Heart left ventricle (tissue), 13 donors: ENCODE measurements around the gene PRDM16.

Experiments used
- CTCF ChIP-seq, 12 donors: fragments of 200-600 bp; sonication (generic) in 4 of 12; IDR thresholded peaks; one replicate each; pipeline versions ENCODE4 v1.5.0 to v1.8.0; 2018 to 2022; ENCODE audit warnings: antibody characterized with exemption in 12 of 12, mild to moderate bottlenecking in 5 of 12
- POLR2A ChIP-seq, 2 donors: fragments of 450-650 bp; IDR thresholded peaks; one replicate each; pipeline ENCODE4 v1.6.1; 2017; ENCODE audit warnings: antibody characterized with exemption in 2 of 2, mild to moderate bottlenecking in 2 of 2, moderate library complexity in 2 of 2
- donor health status: ischemic (EF 13 %, LVEDD 7.1; RV severe dilation, severe dysfunction).
- donor health status: DM: no; HTN: yes; CAD: no.
- donor health status: DM: no; HTN: no; CAD: no.
- donor health status: ischemic (EF 25% LVEDD 6.9; RV normal size, moderate dysfunction).
- donor health status: ischemic (EF 25% LVEDD 5.7; RV mildly dilated, moderate dysfunction).
- donor health status: ischemic (EF 35%, LVEDD 5.7; RV mildly dilated, moderate dysfunction).
- donor health status: nonischemic (EF 11% LVEDD 7.7; RV severe dilation, severe dysfunction).
- donor health status: DM: yes; HTN: yes; CAD: no.
- donor health status: PGD.
- donor health status: ischemic (EF 29% LVEDD 5.4; RV normal size, mild dysfunction).
- donor health status: nonischemic (EF 23%, LVEDD 6.1; RV moderate dilation, normal function).

GRCh38 chr1:3179471-3179870, 110.5 kb downstream of the PRDM16 start:
- no peak for TF ChIP-seq CTCF (IDR thresholded peaks at IDR 0.05)
- no peak for TF ChIP-seq POLR2A (IDR thresholded peaks at IDR 0.05)
